GM23248 (cell line): ENCODE measurements around the gene UTS2R.

ENCODE experiments used
- EZH2 ChIP-seq: fragments of 200-600 bp; sonication (generic); IDR thresholded peaks from 2 replicates; pipeline ENCODE4 v1.6.1; 2018; ENCODE audit warnings: antibody characterized with exemption, mild to moderate bottlenecking; ENCODE audit not compliant: insufficient read depth, poor library complexity, severe bottlenecking
- EZH2phosphoT487 ChIP-seq: fragments of 200-600 bp; sonication (generic); IDR thresholded peaks from 2 replicates; pipeline ENCODE4 v1.6.1; 2018; ENCODE audit warnings: antibody characterized with exemption, moderate library complexity, mild to moderate bottlenecking, low read depth; ENCODE audit not compliant: insufficient read depth

- TF ChIP-seq EZH2: no peak
- no peak for TF ChIP-seq EZH2phosphoT487
Observed at GRCh38 chr17:82333279-82334171, 38.0 kb upstream of the UTS2R start, which contains the start of gene SECTM1.
